Brain microvascular endothelial cell (primary cell): ENCODE results near the gene MMAA.
"Not testable (repeated sequence)": the region's sequence is repeated elsewhere in the genome, so short reads cannot be mapped to it uniquely, and the experiment has no call there.

Source experiments
- DNase-seq: peaks from one replicate; pipeline ENCODE4 v3.0.0-alpha.2; 2020
- H3K27ac ChIP-seq: fragments of 250-450 bp; sonication (Bioruptor Pico); 2 replicates; pipeline ENCODE4 v1.5.1; 2020; ENCODE audit warnings: mild to moderate bottlenecking, moderate library complexity
- H3K27me3 ChIP-seq: fragments of 250-450 bp; sonication (Bioruptor Pico); replicated peaks from 2 replicates; pipeline ENCODE4 v1.5.1; 2020; ENCODE audit warnings: mild to moderate bottlenecking
- H3K36me3 ChIP-seq: fragments of 250-450 bp; sonication (Bioruptor Pico); replicated peaks from 2 replicates; pipeline ENCODE4 v1.5.1; 2020; ENCODE audit warnings: mild to moderate bottlenecking
- H3K4me3 ChIP-seq: 2 replicates; pipeline ENCODE4 v1.5.1; 2011; ENCODE audit warnings: low read depth, mild to moderate bottlenecking, control low read depth, low read length, moderate library complexity
- in situ Hi-C: cut with HindIII; loops from 2 replicates; pipeline ENCODE4 v1.10.0; 2017; ENCODE audit warnings: low sequenced_read_pairs, low pct_ligation_motif_present
- TF ChIP-seq, protein P1 (sequence below): IDR thresholded peaks from 2 replicates; pipeline ENCODE4 v1.5.1; 2011; ENCODE audit warnings: low read depth, mild to moderate bottlenecking, moderate library complexity, low read length, control low read depth, inconsistent platforms; ENCODE audit errors: missing control alignments

Gene MMAA

DNA sequence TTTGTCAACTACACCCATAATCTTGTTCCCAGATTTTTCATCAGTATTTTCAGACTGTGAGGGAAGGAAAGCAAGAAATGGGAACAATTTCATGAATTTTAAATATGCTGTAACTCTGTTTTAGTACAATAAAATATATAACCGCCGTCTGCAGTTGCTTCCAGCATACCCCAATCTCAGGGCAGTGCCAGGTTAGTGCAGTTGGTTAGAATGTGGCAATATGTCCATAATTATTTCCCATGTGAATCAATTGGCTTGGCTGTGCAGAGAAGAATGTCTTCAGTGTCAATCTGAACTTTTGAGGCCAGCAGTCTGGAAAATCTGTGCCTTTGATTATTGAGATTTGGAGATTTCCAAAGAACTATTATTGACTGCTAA, 5.0 kb upstream of the MMAA start:
- in situ Hi-C loops, result no loop called here
- Histone ChIP-seq H3K27me3 (no peaks in the 10 kb centered on the region), H3K36me3 (no peaks in the 10 kb centered on the region), H3K4me3 (no peak overlapping the region), H3K27ac (no peak overlapping the region)
- TF ChIP-seq, protein P1, sequence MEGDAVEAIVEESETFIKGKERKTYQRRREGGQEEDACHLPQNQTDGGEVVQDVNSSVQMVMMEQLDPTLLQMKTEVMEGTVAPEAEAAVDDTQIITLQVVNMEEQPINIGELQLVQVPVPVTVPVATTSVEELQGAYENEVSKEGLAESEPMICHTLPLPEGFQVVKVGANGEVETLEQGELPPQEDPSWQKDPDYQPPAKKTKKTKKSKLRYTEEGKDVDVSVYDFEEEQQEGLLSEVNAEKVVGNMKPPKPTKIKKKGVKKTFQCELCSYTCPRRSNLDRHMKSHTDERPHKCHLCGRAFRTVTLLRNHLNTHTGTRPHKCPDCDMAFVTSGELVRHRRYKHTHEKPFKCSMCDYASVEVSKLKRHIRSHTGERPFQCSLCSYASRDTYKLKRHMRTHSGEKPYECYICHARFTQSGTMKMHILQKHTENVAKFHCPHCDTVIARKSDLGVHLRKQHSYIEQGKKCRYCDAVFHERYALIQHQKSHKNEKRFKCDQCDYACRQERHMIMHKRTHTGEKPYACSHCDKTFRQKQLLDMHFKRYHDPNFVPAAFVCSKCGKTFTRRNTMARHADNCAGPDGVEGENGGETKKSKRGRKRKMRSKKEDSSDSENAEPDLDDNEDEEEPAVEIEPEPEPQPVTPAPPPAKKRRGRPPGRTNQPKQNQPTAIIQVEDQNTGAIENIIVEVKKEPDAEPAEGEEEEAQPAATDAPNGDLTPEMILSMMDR, result no peak
- DNase-seq, result no peak

DNA sequence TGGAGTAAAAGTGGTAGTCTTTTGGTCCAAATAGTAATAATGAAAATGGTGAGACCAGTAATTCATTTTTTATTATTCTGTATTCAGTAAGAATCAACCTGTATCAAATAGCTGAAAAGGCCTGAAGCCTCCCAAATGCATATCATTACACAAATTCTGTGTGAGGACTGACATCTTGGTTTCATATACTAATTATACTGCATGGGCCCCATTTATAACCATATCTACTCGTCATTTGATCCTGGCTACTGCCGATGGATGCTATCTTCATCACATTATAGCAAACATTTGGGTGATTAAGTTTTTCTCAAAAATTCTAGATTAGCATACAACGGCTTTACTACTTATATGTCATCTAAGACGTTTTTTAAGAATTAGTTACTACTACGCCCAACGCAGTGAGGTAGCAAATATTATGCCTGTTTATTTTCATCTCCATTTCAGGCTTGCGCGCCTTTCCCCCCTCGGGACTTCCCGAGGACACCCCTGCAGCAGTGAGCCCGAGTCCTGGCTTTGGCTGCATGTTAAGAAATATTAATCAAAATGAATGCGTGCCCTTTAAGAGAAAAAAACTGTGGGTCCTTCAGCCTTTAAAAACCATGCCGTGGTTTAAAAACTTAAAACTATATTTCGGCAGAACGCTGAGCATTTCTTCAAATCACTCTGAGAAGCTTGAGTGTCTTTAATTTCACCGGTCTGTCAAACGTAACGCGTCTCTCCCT, 814 bp upstream of the MMAA start:
- Histone ChIP-seq H3K27ac (peak overlapping the region; percentile 82), H3K27me3 (no peaks in the 10 kb centered on the region), H3K4me3 (peak overlapping the region; percentile 85), H3K36me3 (no peaks in the 10 kb centered on the region)
- no peak for DNase-seq
- TF ChIP-seq, protein P1, result no peak
- in situ Hi-C loops, result no loop called here

DNA sequence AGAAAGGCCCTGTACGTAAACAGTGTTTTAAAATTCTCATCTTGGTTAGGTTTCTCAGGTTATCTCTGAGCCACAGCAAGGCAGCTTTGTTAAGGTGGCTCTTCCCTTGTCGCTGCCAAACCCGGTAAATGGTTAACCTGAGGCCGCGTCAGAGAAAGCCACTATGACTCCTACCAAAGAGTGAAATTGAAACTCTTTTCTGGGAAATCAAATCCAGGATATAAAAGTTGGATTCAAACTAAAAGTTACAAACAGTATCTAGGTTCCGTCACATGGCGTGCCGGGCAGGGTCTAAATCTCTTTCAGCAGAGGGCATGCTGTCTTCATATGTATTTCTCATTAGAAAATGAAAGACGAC, 433 bp downstream of the MMAA start:
- peak; percentile 32 for DNase-seq
- Histone ChIP-seq H3K36me3 (no peaks in the 10 kb centered on the region), H3K27me3 (no peaks in the 10 kb centered on the region), H3K27ac (peak overlapping the region; percentile 82), H3K4me3 (peak overlapping the region; percentile 85)
- in situ Hi-C loops, result no loop called here
- TF ChIP-seq, protein P1, result no peak

DNA sequence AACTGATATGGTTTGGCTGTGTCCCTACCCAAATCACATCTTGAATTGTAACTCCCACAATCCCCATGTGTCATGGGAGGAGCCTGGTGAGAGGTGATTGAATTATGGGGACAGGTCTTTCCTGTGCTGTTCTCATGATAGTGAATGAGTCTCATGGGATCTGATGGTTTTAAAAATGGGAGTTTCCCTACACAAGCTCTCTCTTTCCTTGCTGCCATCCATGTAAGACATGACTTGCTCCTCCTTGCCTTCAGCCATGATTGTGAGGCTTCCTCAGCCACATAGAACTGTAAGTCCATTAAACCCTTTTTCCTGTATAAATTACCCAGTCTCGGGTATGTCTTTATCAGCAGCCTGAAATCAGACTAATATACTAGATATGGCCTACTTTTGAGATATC, 2.9 kb downstream of the MMAA start:
- in situ Hi-C loops, DNase-seq, H3K27me3 ChIP-seq, H3K27ac ChIP-seq, H3K4me3 ChIP-seq, H3K36me3 ChIP-seq: not testable (repeated sequence)

DNA sequence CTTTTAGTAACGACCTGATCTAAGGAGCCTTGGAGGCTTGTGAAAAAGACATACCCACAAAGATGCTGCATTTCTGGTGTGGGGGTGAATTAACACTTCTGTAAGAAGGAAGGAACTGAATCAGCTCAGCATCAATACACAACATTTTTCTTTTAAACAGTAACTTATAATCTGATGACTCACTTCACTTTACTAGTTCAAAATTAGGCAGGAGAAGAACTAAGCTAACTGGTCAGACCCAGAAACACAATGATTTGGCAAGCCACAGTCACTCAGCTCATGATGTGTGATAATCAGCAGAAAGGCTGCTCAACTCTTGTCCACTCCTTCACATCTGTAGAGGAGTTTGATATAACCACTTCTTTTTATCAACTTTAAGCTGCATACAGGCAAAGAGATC, 4.6 kb downstream of the MMAA start:
- Histone ChIP-seq H3K4me3 (no peak overlapping the region), H3K27me3 (no peaks in the 10 kb centered on the region), H3K36me3 (no peaks in the 10 kb centered on the region), H3K27ac (no peak overlapping the region)
- TF ChIP-seq, protein P1, result no peak
- in situ Hi-C loops, result no loop called here
- DNase-seq, result peak; percentile 5

DNA sequence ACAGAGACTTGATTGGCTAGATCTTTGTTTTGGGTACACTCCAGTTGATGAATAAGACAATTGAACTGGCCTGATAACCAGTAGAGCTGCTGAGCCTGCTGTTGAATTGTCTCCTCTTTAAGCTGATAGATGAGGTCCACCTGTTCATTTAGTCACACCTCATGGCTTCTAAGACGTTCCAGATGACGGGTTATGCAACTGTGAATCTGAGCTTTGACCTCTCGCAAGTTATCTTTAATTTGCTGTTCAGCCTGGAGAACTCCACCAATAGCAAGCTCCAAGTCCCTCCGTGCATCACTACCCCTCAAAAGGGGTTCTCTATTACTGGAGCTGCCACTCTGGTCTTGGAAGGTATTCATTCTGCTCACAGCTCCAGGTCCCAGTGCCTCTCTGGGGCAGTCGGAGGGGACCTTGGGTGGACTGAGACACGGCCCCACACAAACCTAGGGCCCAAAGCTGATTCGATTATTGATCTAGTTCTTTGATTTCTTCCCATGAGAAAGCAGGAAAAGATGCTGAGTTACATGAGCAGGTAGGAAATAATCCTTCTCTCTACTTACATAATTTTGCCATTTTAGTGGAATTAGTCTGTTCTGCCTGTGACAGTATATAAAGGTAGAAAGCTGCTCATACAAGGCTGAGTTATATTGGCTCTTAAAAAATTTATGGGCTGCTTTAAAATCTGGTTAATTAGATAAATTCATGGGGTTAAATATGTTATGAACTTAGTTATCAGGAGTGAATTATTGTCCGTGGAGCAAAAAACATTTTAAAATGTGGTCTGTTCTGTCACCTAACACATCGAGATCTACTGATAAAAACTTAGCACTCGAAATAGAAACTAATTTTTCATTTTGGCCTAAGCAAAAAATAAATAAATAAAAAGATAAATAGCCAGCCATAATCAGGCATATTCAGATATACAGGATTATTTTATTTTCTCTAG, 6.8 kb downstream of the MMAA start:
- Histone ChIP-seq H3K27me3 (no peaks in the 10 kb centered on the region), H3K36me3 (no peaks in the 10 kb centered on the region), H3K4me3 (no peak overlapping the region), H3K27ac (no peak overlapping the region)
- in situ Hi-C loops, result no loop called here
- no peak for DNase-seq
- TF ChIP-seq, protein P1, result no peak
